Stomach (tissue), 4 donors: Measurements from ENCODE around the gene BASP1.

Source experiments
- POLR2A ChIP-seq, 4 donors: fragments of 450-650 bp; IDR thresholded peaks; one replicate each; pipeline ENCODE4 v1.6.1; 2016; ENCODE audit warnings: antibody characterized with exemption in 4 of 4, control low read depth in 2 of 4, mild to moderate bottlenecking in 1 of 4, moderate library complexity in 1 of 4
- POLR2AphosphoS5 ChIP-seq, 3 donors: sonication (generic); formaldehyde crosslinking; IDR thresholded peaks; one replicate each; pipeline ENCODE4 v1.6.1; 2016; ENCODE audit warnings: antibody characterized with exemption in 3 of 3
- TF ChIP-seq, protein P1 (sequence below), 7 experiments: fragments of 450-650 bp in 4 of 7; fragments of 200-600 bp in 3 of 7; sonication (generic) in 3 of 7; IDR thresholded peaks; one replicate each; pipeline ENCODE4 v1.5.1; 2016 to 2019; ENCODE audit warnings: antibody characterized with exemption in 7 of 7, control low read depth in 2 of 7, mild to moderate bottlenecking in 1 of 7

DNA sequence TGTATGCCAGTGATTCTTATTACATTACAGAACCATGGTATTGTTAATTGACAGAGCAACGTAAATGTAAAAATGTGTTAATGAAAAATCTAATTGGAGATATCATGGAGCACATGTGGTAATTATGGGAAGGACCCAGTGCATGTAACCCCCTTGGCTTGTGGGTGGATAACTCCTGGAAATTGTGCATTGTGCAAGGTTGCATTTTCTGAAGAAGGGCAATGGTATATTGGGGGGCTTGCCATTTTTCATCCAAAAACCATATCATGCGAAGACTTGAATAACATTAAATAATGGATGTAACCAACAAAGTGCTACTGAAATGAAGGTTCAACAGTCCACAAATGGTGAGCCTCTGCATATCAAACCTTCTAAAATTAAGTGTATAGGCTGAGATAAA, 47.6 kb downstream of the BASP1 start:
- TF ChIP-seq, protein P1, sequence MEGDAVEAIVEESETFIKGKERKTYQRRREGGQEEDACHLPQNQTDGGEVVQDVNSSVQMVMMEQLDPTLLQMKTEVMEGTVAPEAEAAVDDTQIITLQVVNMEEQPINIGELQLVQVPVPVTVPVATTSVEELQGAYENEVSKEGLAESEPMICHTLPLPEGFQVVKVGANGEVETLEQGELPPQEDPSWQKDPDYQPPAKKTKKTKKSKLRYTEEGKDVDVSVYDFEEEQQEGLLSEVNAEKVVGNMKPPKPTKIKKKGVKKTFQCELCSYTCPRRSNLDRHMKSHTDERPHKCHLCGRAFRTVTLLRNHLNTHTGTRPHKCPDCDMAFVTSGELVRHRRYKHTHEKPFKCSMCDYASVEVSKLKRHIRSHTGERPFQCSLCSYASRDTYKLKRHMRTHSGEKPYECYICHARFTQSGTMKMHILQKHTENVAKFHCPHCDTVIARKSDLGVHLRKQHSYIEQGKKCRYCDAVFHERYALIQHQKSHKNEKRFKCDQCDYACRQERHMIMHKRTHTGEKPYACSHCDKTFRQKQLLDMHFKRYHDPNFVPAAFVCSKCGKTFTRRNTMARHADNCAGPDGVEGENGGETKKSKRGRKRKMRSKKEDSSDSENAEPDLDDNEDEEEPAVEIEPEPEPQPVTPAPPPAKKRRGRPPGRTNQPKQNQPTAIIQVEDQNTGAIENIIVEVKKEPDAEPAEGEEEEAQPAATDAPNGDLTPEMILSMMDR (IDR thresholded peaks at IDR 0.05), result no peak
- no peak for TF ChIP-seq POLR2A (IDR thresholded peaks at IDR 0.05)
- no peak for TF ChIP-seq POLR2AphosphoS5 (IDR thresholded peaks at IDR 0.05)
